Measurements from ENCODE around the gene METTL6.
A peak's percentile ranks its signal among the peaks of the same experiment; 100 is the strongest.

METTL6 gene

DNA sequence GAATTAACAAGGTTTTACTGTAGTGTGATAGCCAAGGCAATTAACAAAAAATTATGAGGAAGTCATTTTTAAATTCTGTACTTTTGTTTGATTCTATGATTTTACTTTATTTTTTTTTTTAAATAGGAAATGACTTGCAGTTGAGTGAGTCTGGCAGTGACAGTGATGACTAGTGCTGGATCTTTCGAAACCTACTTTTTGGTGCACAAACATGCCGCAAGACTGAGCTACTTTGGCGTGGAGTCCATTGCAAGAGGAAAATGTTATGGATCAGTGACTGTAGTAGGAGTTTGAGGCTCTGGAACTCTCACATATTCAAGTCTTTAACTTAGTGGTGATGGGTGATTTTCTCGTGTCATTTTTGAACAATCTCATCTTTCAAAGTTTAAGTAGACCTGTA, 11.6 kb upstream of the METTL6 start:
- Histone ChIP-seq H3K36me3 (peaks cover 63 to 79% (median 65%) of the 10 kb centered on the region in 3 donors), H3K4me3 (no peak overlapping the region), H3K27me3 (no peaks in the 10 kb centered on the region), H3K4me1 (peaks cover 0 to 12% (median 4%) of the 10 kb centered on the region in 4 donors), H3K27ac (peak overlapping the region in 1 of 2 donors; percentile 6), H3K9me3 (no peaks in the 10 kb centered on the region)
- TF ChIP-seq, protein P1, sequence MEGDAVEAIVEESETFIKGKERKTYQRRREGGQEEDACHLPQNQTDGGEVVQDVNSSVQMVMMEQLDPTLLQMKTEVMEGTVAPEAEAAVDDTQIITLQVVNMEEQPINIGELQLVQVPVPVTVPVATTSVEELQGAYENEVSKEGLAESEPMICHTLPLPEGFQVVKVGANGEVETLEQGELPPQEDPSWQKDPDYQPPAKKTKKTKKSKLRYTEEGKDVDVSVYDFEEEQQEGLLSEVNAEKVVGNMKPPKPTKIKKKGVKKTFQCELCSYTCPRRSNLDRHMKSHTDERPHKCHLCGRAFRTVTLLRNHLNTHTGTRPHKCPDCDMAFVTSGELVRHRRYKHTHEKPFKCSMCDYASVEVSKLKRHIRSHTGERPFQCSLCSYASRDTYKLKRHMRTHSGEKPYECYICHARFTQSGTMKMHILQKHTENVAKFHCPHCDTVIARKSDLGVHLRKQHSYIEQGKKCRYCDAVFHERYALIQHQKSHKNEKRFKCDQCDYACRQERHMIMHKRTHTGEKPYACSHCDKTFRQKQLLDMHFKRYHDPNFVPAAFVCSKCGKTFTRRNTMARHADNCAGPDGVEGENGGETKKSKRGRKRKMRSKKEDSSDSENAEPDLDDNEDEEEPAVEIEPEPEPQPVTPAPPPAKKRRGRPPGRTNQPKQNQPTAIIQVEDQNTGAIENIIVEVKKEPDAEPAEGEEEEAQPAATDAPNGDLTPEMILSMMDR (IDR thresholded peaks at IDR 0.05): no peak
- DNase-seq: no peak
- intact Hi-C loops (cut with DNase I; ENCODE audit: low total_unique reads): loop anchor here (5.0 kb wide), 1 partner anchor 123 kb away; no protein-coding TSS in a partner anchor

DNA sequence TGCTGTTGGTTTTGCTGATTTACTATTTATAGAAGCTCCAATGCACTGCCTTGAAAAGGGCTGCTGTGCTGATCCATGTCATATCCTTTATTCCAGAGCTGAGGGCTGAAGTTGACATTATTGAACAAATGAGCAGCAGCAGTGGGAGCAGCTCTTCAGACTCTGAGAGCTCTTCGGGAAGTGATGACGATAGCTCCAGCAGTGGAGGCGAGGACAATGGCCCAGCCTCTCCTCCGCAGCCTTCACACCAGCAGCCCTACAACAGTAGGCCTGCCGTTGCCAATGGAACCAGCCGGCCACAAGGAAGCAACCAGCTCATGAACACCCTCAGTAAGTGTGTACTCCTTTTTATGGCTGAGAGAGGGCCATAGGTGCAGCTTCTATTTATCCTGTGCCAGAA, 8.9 kb upstream of the METTL6 start:
- H3K36me3 ChIP-seq: peaks cover 74 to 92% (median 86%) of the 10 kb centered on the region in 3 donors

DNA sequence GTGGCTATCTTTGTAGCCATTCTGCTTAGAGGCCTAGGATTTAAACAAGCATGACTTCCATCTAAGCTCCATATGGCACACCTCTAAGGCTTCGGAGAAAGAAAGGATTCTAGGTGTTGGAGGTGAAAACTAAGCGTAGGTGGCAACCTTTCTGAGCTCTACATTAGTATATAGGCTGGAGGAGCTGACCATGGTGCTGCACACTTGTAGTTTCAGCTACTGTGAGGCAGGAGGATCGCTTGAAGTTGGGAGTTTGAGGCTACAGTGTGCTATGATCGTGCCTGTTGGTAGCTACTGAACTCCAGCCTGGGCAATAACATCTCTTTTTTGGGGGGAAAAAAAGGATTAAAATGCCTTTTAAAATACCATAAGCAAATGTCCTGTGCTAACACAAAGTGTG, 7.4 kb upstream of the METTL6 start:
- Histone ChIP-seq H3K4me3 (no peak overlapping the region), H3K4me1 (peaks cover 0 to 3% (median 0%) of the 10 kb centered on the region in 4 donors), H3K27me3 (no peaks in the 10 kb centered on the region), H3K36me3 (peaks cover 70 to 82% (median 76%) of the 10 kb centered on the region in 3 donors), H3K27ac (no peak overlapping the region), H3K9me3 (no peaks in the 10 kb centered on the region)
- intact Hi-C loops (cut with DNase I; ENCODE audit: low total_unique reads): loop anchor here (5.0 kb wide), 1 partner anchor 128 kb away; no protein-coding TSS in a partner anchor
- TF ChIP-seq, protein P1 (IDR thresholded peaks at IDR 0.05): no peak
- DNase-seq: no peak

More for the DNA sequence above, 8.9 kb upstream of the METTL6 start:
- H3K9me3 ChIP-seq: no peaks in the 10 kb centered on the region
- H3K27me3 ChIP-seq: no peaks in the 10 kb centered on the region
- intact Hi-C loops (cut with DNase I; ENCODE audit: low total_unique reads): loop anchor here (5.0 kb wide), 1 partner anchor 126 kb away; no protein-coding TSS in a partner anchor
- H3K4me3 ChIP-seq: no peak overlapping the region
- peaks cover 0 to 11% (median 4%) of the 10 kb centered on the region in 4 donors for H3K4me1 ChIP-seq
- no peak overlapping the region for H3K27ac ChIP-seq
- TF ChIP-seq, protein P1 (IDR thresholded peaks at IDR 0.05): no peak
- peak in 1 of 2 donors; percentile 37 for DNase-seq

- Histone ChIP-seq H3K9me3 (no peaks in the 10 kb centered on the region), H3K27ac (no peak overlapping the region), H3K4me3 (no peak overlapping the region), H3K27me3 (no peaks in the 10 kb centered on the region), H3K4me1 (peaks cover 0 to 15% (median 5%) of the 10 kb centered on the region in 4 donors), H3K36me3 (peaks cover 57 to 70% (median 64%) of the 10 kb centered on the region in 3 donors)
- no peak for DNase-seq
- intact Hi-C loops (cut with DNase I; ENCODE audit: low total_unique reads): no loop called here
- TF ChIP-seq, protein P1 (IDR thresholded peaks at IDR 0.05): no peak
Measured at GRCh38 chr3:15433531-15433930, 6.2 kb upstream of the METTL6 start.

- H3K27me3 ChIP-seq: no peaks in the 10 kb centered on the region
- TF ChIP-seq, protein P1 (IDR thresholded peaks at IDR 0.05): no peak
- H3K4me1 ChIP-seq: peaks cover 0 to 24% (median 12%) of the 10 kb centered on the region in 4 donors
- H3K9me3 ChIP-seq: no peaks in the 10 kb centered on the region
- peaks cover 42 to 49% (median 43%) of the 10 kb centered on the region in 3 donors for H3K36me3 ChIP-seq
- no peak overlapping the region for H3K4me3 ChIP-seq
- no peak for DNase-seq
- intact Hi-C loops (cut with DNase I; ENCODE audit: low total_unique reads): no loop called here
- no peak overlapping the region for H3K27ac ChIP-seq
Measured at GRCh38 chr3:15431256-15431837, 4.0 kb upstream of the METTL6 start.

Data from tibial artery (tissue), 4 donors.